Neural crest cell (in vitro differentiated cells): ENCODE data around the gene TAOK1. TPM values are rescaled to one million over a fixed set of nuclear protein-coding genes. Genes with fewer than 3 reads are reported as not detected.

Source experiments
- DNase-seq: peaks from one replicate; pipeline ENCODE4 v3.0.0; 2021; ENCODE audit warnings: low read depth, mixed read lengths, low spot score
- H3K27ac Mint-ChIP-seq: one replicate; pipeline ENCODE4 v1.8.0; 2021; ENCODE audit warnings: mild to moderate bottlenecking, mixed read lengths; ENCODE audit not compliant: unreplicated experiment
- H3K27me3 Mint-ChIP-seq: 2 replicates; pipeline ENCODE4 v1.8.0; 2021; ENCODE audit warnings: low read depth, mild to moderate bottlenecking, mixed read lengths
- H3K36me3 Mint-ChIP-seq: 2 replicates; pipeline ENCODE4 v1.8.0; 2021; ENCODE audit warnings: low read depth, mild to moderate bottlenecking, mixed read lengths
- H3K4me1 Mint-ChIP-seq: 2 replicates; pipeline ENCODE4 v1.8.0; 2021; ENCODE audit warnings: mixed read lengths
- H3K4me3 Mint-ChIP-seq: one replicate; pipeline ENCODE4 v1.8.0; 2021; ENCODE audit warnings: mild to moderate bottlenecking, mixed read lengths
- H3K9me3 Mint-ChIP-seq: 2 replicates; pipeline ENCODE4 v1.8.0; 2021; ENCODE audit warnings: mixed read lengths
- total RNA-seq: library from RNA; stranded (reverse); gene quantifications from 2 replicates; pipeline ENCODE4 v1.2.1, GENCODE V29; 2021
- TF ChIP-seq, protein P1 (sequence below): fragments of 200-600 bp; sonication (generic); conservative IDR thresholded peaks from 2 replicates; pipeline ENCODE4 v1.5.0; 2021; ENCODE audit warnings: antibody characterized with exemption, mild to moderate bottlenecking

TAOK1 gene
- total RNA-seq, 1 donor from 2014 or later = 81.9 TPM

DNA sequence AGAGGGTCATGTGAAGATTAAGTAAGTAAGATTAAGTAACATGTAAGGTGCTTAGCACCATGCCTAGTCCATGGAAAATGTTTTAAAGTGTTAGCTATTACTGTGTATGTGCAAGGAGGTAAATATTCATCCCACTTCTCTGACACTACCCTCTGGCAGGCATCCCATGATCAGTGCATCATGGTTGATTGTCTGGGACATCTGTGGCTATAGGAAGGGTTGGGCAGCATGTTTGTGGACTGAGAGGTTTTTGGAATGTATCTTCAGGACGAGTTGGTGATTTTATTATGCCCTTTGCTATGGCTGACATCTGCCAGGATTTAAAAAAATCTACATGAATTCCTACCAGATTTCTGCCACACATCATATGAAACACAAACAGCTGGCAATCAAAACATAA lies 6.5 kb upstream of the TAOK1 start:
- Mint-ChIP-seq H3K27ac (no peak overlapping the region), H3K9me3 (no peaks in the 10 kb centered on the region), H3K4me1 (peaks cover 8% of the 10 kb centered on the region), H3K27me3 (no peaks in the 10 kb centered on the region), H3K36me3 (no peaks in the 10 kb centered on the region), H3K4me3 (no peak overlapping the region)
- DNase-seq = no peak
- TF ChIP-seq, protein P1, sequence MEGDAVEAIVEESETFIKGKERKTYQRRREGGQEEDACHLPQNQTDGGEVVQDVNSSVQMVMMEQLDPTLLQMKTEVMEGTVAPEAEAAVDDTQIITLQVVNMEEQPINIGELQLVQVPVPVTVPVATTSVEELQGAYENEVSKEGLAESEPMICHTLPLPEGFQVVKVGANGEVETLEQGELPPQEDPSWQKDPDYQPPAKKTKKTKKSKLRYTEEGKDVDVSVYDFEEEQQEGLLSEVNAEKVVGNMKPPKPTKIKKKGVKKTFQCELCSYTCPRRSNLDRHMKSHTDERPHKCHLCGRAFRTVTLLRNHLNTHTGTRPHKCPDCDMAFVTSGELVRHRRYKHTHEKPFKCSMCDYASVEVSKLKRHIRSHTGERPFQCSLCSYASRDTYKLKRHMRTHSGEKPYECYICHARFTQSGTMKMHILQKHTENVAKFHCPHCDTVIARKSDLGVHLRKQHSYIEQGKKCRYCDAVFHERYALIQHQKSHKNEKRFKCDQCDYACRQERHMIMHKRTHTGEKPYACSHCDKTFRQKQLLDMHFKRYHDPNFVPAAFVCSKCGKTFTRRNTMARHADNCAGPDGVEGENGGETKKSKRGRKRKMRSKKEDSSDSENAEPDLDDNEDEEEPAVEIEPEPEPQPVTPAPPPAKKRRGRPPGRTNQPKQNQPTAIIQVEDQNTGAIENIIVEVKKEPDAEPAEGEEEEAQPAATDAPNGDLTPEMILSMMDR = no peak

DNA sequence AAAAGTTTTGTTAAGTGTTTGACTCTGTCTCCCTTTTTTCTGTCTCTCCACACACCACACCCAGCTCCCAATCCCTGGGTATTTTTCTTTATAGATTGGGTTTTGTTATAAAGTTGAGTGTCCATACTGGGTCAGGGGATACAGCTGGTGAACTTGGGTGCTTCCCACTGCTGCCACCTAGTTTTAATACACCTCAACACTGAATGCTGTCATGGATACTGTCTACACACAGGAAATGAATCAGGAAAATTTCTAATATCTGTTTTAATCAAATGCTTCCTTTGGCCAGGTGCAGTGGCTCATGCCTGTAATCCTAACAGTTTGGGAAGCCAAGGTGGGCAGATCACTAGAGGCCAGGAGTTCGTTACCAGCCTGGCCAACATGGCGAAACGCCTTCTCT lies 5.3 kb upstream of the TAOK1 start:
- TF ChIP-seq, protein P1 = no peak
- Mint-ChIP-seq H3K9me3 (no peaks in the 10 kb centered on the region), H3K36me3 (no peaks in the 10 kb centered on the region), H3K4me1 (peaks cover 6% of the 10 kb centered on the region), H3K27me3 (no peaks in the 10 kb centered on the region), H3K27ac (no peak overlapping the region), H3K4me3 (no peak overlapping the region)
- no peak for DNase-seq

DNA sequence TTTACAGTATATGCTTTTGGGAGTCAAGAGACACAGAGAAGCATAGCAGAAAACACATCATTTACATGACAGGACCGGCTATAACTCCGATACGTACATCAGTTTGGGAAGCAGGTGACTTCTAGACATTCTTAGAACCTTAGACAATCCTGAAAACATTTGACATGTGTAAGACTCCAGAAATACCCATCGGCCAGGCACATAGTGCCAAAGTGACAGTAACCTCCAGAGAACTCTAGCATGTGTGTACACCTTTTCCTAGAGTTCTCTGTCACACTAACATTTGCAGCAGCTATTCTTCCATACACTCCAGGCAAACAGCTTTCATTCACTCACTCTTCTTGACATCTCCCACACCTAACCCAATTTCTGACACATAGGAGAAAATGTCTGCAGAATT lies 3.4 kb upstream of the TAOK1 start:
- Mint-ChIP-seq H3K4me1 (peaks cover 14% of the 10 kb centered on the region), H3K9me3 (no peaks in the 10 kb centered on the region), H3K27me3 (no peaks in the 10 kb centered on the region), H3K4me3 (peak overlapping the region; percentile 31), H3K27ac (no peak overlapping the region), H3K36me3 (no peaks in the 10 kb centered on the region)
- TF ChIP-seq, protein P1 = no peak
- DNase-seq = no peak

DNA sequence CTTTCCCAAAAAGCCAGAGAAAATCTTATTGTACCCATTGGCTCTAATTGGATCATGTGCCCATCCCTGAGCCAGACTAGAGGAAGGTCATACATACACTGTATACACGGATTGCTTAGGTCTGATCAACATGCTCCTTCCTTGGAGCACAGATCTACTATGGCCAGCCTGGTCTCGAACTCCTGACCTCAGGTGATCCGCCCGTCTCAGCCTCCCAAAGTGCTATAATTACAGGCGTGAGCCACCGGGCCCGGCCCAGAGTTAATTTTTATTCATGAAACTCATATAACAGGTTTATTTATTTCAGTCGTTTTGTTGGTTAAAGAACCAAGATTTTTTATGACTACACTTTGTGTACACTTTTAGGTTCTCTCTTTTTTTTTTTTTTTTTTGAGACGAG lies 1.2 kb upstream of the TAOK1 start:
- no peak overlapping the region for H3K27ac Mint-ChIP-seq
- TF ChIP-seq, protein P1 = no peak
- H3K4me3 Mint-ChIP-seq = peak overlapping the region; percentile 93
- no peaks in the 10 kb centered on the region for H3K27me3 Mint-ChIP-seq
- H3K36me3 Mint-ChIP-seq = no peaks in the 10 kb centered on the region
- peaks cover 34% of the 10 kb centered on the region for H3K4me1 Mint-ChIP-seq
- H3K9me3 Mint-ChIP-seq = no peaks in the 10 kb centered on the region
- no peak for DNase-seq

DNA sequence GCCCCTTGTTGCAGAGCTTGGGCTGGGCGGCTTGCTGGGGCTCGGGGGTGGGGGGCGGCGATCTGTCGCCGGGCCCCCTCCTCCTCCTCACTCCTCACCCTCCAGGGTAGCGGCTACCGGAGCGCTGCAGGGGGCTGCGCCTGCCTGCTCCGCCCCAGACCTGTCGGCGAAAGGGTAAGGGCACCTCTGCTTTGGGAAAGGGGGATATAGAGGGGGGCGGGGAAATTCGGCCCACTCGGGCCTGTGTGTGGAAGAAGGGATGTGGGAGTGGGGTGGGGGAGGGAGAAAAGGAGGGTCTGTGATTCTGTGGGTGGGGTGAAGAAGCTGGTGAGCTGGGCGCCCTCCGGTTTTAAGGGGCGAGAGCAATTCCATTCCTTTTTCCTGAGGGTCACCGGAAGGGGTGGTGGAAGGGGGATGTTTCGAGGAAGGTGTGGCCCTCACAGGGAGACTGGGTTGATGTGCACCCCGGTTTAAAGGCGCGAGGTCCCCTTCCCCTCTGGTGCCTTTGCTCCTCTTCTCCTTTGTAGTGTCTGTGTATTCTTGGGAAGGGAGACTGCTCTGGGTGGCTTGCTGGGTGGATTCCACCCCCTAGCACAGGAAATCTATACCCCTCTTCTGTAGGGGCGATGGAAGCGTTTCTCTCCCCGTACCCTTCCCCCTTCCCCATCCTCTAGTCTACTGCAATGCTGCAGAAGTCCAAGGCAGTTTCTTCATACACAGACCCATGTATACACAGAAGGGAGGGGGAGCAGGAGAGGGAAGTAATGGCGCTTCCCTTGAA lies 878 bp downstream of the TAOK1 start:
- peak overlapping the region; percentile 99 for H3K4me3 Mint-ChIP-seq
- H3K36me3 Mint-ChIP-seq = no peaks in the 10 kb centered on the region
- DNase-seq = peak; percentile 6
- peak overlapping the region; percentile 98 for H3K27ac Mint-ChIP-seq
- H3K4me1 Mint-ChIP-seq = peaks cover 39% of the 10 kb centered on the region
- H3K27me3 Mint-ChIP-seq = no peaks in the 10 kb centered on the region
- H3K9me3 Mint-ChIP-seq = no peaks in the 10 kb centered on the region
- TF ChIP-seq, protein P1 = no peak
